H1 (cell line): ENCODE data around the gene CCDC51. TPM values are rescaled to one million over a fixed set of nuclear protein-coding genes. Genes with fewer than 3 reads are reported as not detected.

Source experiments
- CTCF ChIA-PET: fragments of 300-600 bp; sonication (Branson Sonifier 250); formaldehyde crosslinking; loops from one replicate; lab custom pipeline; 2021; ENCODE audit not compliant: partially characterized antibody; lab: Charles Lee
- POLR2A ChIA-PET: fragments of 300-600 bp; sonication (Branson Sonifier 250); formaldehyde crosslinking; loops from one replicate; lab custom pipeline; 2021; ENCODE audit warnings: inconsistent platforms; ENCODE audit not compliant: partially characterized antibody; lab: Charles Lee
- DNase-seq, 2 experiments: peaks; one replicate each; pipeline versions ENCODE4 v3.0.0 to v3.0.0-alpha.2; 2010 to 2022; ENCODE audit warnings: low spot score in 2 of 2, low read depth in 1 of 2, mixed read lengths in 1 of 2
- FAIRE-seq: peaks from 2 replicates; lab custom pipeline; 2011; peaks lifted over from hg19 to GRCh38; lab: Jason Lieb, UNC
- H2AFZ ChIP-seq: 2 replicates; pipeline ENCODE4 v1.8.1; 2012; ENCODE audit warnings: low read length, inconsistent platforms
- H2AK5ac ChIP-seq: 2 replicates; pipeline ENCODE4 v1.6.1; 2013; ENCODE audit warnings: low read depth, low read length
- H2BK120ac ChIP-seq: replicated peaks from 2 replicates; pipeline ENCODE3; 2013; ENCODE audit warnings: low read depth, low read length, inconsistent platforms
- H2BK12ac ChIP-seq: 2 replicates; pipeline ENCODE4 v1.6.1; 2013; ENCODE audit warnings: low read depth, low read length
- H2BK15ac ChIP-seq: 2 replicates; pipeline ENCODE4 v1.6.1; 2013; ENCODE audit warnings: low read length
- H2BK20ac ChIP-seq: 2 replicates; pipeline ENCODE4 v1.6.1; 2013; ENCODE audit warnings: low read length
- H2BK5ac ChIP-seq: 2 replicates; pipeline ENCODE4 v1.6.1; 2013; ENCODE audit warnings: low read depth, low read length
- H3K14ac ChIP-seq: 2 replicates; pipeline ENCODE4 v1.6.1; 2013; ENCODE audit warnings: inconsistent platforms; ENCODE audit not compliant: insufficient read length
- H3K18ac ChIP-seq: 2 replicates; pipeline ENCODE4 v1.6.1; 2013; ENCODE audit warnings: low read length; ENCODE audit errors: extremely low read depth
- H3K23ac ChIP-seq: 2 replicates; pipeline ENCODE4 v1.6.1; 2013; ENCODE audit warnings: inconsistent platforms; ENCODE audit not compliant: insufficient read length
- H3K23me2 ChIP-seq: 2 replicates; pipeline ENCODE4 v1.6.1; 2013; ENCODE audit warnings: low read depth, low read length
- H3K27ac ChIP-seq: 2 replicates; pipeline ENCODE4 v1.6.1; 2011; ENCODE audit warnings: low read depth, low read length, inconsistent platforms
- H3K27me3 ChIP-seq, 4 experiments: replicated peaks in 1 of 4; 1 replicate in 1 of 4; 2 replicates in 3 of 4; pipeline versions ENCODE4 v1.6.1 to v1.8.1; 2011 to 2013; ENCODE audit warnings: low read length in 3 of 4, mild to moderate bottlenecking in 3 of 4, inconsistent platforms in 2 of 4, mixed read lengths in 2 of 4, moderate library complexity in 1 of 4; ENCODE audit not compliant: control insufficient read depth in 3 of 4, insufficient read depth in 3 of 4; ENCODE audit errors: extremely low read depth in 1 of 4
- H3K36me3 ChIP-seq, 4 experiments: 2 replicates each; pipeline versions ENCODE4 v1.6.1 to v1.8.1; 2011 to 2013; ENCODE audit warnings: mild to moderate bottlenecking in 4 of 4, low read length in 3 of 4, moderate library complexity in 2 of 4, control low read depth in 1 of 4, inconsistent platforms in 1 of 4; ENCODE audit not compliant: insufficient read depth in 4 of 4, control insufficient read depth in 2 of 4
- H3K4ac ChIP-seq: replicated peaks from 2 replicates; pipeline ENCODE3; 2013; ENCODE audit warnings: low read length, low read depth, mixed read lengths, inconsistent platforms; ENCODE audit not compliant: insufficient read length
- H3K4me1 ChIP-seq, 4 experiments: replicated peaks in 1 of 4; 1 replicate in 1 of 4; 2 replicates in 3 of 4; pipeline versions ENCODE4 v1.6.1 to v1.8.1; 2011 to 2013; ENCODE audit warnings: low read length in 3 of 4, inconsistent platforms in 2 of 4, mixed read lengths in 1 of 4; ENCODE audit not compliant: insufficient read depth in 4 of 4, control insufficient read depth in 3 of 4
- H3K4me2 ChIP-seq, 2 experiments: 2 replicates each; pipeline versions ENCODE4 v1.6.1 to v1.8.1; 2011 to 2013; ENCODE audit warnings: low read depth in 2 of 2, low read length in 2 of 2, control low read depth in 1 of 2, inconsistent platforms in 1 of 2, mild to moderate bottlenecking in 1 of 2; ENCODE audit not compliant: insufficient read depth in 1 of 2
- H3K4me3 ChIP-seq, 4 experiments: fragments of 200-600, 300-600 bp in 1 of 4; sonication (generic), shearing (Covaris generic), sonication (Bioruptor Twin) in 1 of 4; 2 replicates each; pipeline versions ENCODE4 v1.5.1 to v1.8.1; 2011 to 2016; ENCODE audit warnings: low read length in 4 of 4, low read depth in 3 of 4, control low read depth in 2 of 4, inconsistent platforms in 2 of 4, mild to moderate bottlenecking in 2 of 4, mixed read lengths in 1 of 4, moderate library complexity in 1 of 4; ENCODE audit not compliant: insufficient read depth in 2 of 4; ENCODE audit errors: extremely low read depth in 1 of 4
- H3K56ac ChIP-seq: replicated peaks from 2 replicates; pipeline ENCODE3; 2013; ENCODE audit warnings: low read depth, mild to moderate bottlenecking, mixed read lengths, low read length, inconsistent platforms; ENCODE audit not compliant: insufficient read length
- H3K79me1 ChIP-seq: 2 replicates; pipeline ENCODE4 v1.6.1; 2013; ENCODE audit warnings: low read depth, low read length, control low read depth
- H3K79me2 ChIP-seq, 2 experiments: 2 replicates each; pipeline versions ENCODE4 v1.6.1 to v1.8.1; 2012 to 2013; ENCODE audit warnings: low read length in 2 of 2, mild to moderate bottlenecking in 2 of 2, inconsistent platforms in 1 of 2; ENCODE audit not compliant: insufficient read depth in 2 of 2, control insufficient read depth in 1 of 2
- H3K9ac ChIP-seq, 4 experiments: replicated peaks in 1 of 4; 1 replicate in 1 of 4; 2 replicates in 3 of 4; pipeline versions ENCODE4 v1.6.1 to v1.8.1; 2011 to 2013; ENCODE audit warnings: low read depth in 3 of 4, low read length in 3 of 4, control low read depth in 2 of 4, mild to moderate bottlenecking in 2 of 4, moderate library complexity in 2 of 4, inconsistent platforms in 1 of 4; ENCODE audit errors: extremely low read depth in 1 of 4
- H3K9me3 ChIP-seq, 2 experiments: 2 replicates each; pipeline versions ENCODE4 v1.6.1 to v1.8.1; 2012 to 2013; ENCODE audit warnings: mild to moderate bottlenecking in 2 of 2, moderate library complexity in 2 of 2, control low read depth in 1 of 2, inconsistent platforms in 1 of 2, low read depth in 1 of 2, low read length in 1 of 2, mixed read lengths in 1 of 2; ENCODE audit not compliant: insufficient read depth in 2 of 2
- H4K20me1 ChIP-seq, 2 experiments: replicated peaks in 1 of 2; 2 replicates each; pipeline versions ENCODE3 to v1.8.1; 2011 to 2013; ENCODE audit warnings: inconsistent platforms in 2 of 2, low read length in 2 of 2, mild to moderate bottlenecking in 1 of 2; ENCODE audit not compliant: insufficient read depth in 2 of 2, control insufficient read depth in 1 of 2
- H4K5ac ChIP-seq: 2 replicates; pipeline ENCODE4 v1.6.1; 2013; ENCODE audit warnings: low read length, low read depth, mixed read lengths, inconsistent platforms; ENCODE audit not compliant: insufficient read length
- H4K8ac ChIP-seq: 2 replicates; pipeline ENCODE4 v1.8.0; 2013; ENCODE audit warnings: mild to moderate bottlenecking, moderate library complexity, low read length, inconsistent platforms; ENCODE audit not compliant: insufficient read depth; ENCODE audit errors: extremely low read depth
- H4K91ac ChIP-seq: replicated peaks from 2 replicates; pipeline ENCODE3; 2013; ENCODE audit warnings: low read length, mixed read lengths, inconsistent platforms; ENCODE audit not compliant: insufficient read length
- BRCA1 ChIP-seq: IDR thresholded peaks from 2 replicates; pipeline ENCODE4 v1.6.1; 2012; ENCODE audit warnings: low read depth, low read length, improper control_type of control experiment
- CREB1 ChIP-seq: IDR thresholded peaks from 2 replicates; pipeline ENCODE4 v1.6.1; 2012; ENCODE audit warnings: inconsistent platforms
- EZH2 ChIP-seq: fragments of 200-600 bp; sonication (generic); IDR thresholded peaks from 2 replicates; pipeline ENCODE4 v1.7.1; 2012; ENCODE audit warnings: low read depth, mild to moderate bottlenecking, moderate library complexity, low read length, inconsistent platforms; ENCODE audit not compliant: severe bottlenecking
- GABPA ChIP-seq: IDR thresholded peaks from 2 replicates; pipeline ENCODE4 v1.6.1; 2011; ENCODE audit warnings: mild to moderate bottlenecking, low read length, moderate library complexity, borderline replicate concordance; ENCODE audit not compliant: insufficient read depth
- HDAC2 ChIP-seq, 2 experiments: fragments of 300-600 bp in 1 of 2; sonication (generic) in 1 of 2; IDR thresholded peaks; 2 replicates each; pipeline ENCODE4 v1.6.1; 2011 to 2012; ENCODE audit warnings: low read depth in 2 of 2, low read length in 2 of 2, mild to moderate bottlenecking in 2 of 2, moderate library complexity in 2 of 2, borderline replicate concordance in 1 of 2, inconsistent platforms in 1 of 2
- NANOG ChIP-seq: IDR thresholded peaks from 2 replicates; pipeline ENCODE4 v1.6.1; 2011; ENCODE audit warnings: low read length, low read depth, mild to moderate bottlenecking, inconsistent platforms; ENCODE audit not compliant: insufficient read depth, poor library complexity, severe bottlenecking
- POU5F1 ChIP-seq: IDR thresholded peaks from 2 replicates; pipeline ENCODE4 v1.6.1; 2011; ENCODE audit warnings: low read depth, mild to moderate bottlenecking, low read length, moderate library complexity
- TBP ChIP-seq: IDR thresholded peaks from 2 replicates; pipeline ENCODE4 v1.6.1; 2011; ENCODE audit warnings: low read depth, low read length, improper control_type of control experiment
- WGBS, 2 experiments: shearing (Covaris generic) in 1 of 2; methylation state at CpG; one replicate each; pipeline versions ENCODE4 v1.1.6 to v1.1.7; 2013 to 2015; ENCODE audit warnings: low lambda C conversion rate in 2 of 2, mixed read lengths in 2 of 2, inconsistent platforms in 1 of 2, low coverage in 1 of 2, missing lambda C conversion rate in 1 of 2; ENCODE audit not compliant: insufficient replicate concordance in 2 of 2, insufficient coverage in 1 of 2, insufficient read length in 1 of 2; ENCODE audit errors: extremely low coverage in 1 of 2, missing lambda C conversion rate in 1 of 2; 5-methylcytosine and 5-hydroxymethylcytosine counted together
- polyA plus RNA-seq, 7 experiments: library from polyadenylated mRNA; depleted of rRNA in 3 of 7; stranded (reverse) in 5 of 7; unstranded in 2 of 7; fragments of >200 nt in 5 of 7; fragments of 200-250 nt in 2 of 7; gene quantifications; 1 replicate in 5 of 7; 2 replicates in 1 of 7; 4 replicates in 1 of 7; pipeline versions ENCODE4 v1.2.1 to v1.2.3, GENCODE V29; 2011 to 2013; ENCODE audit warnings: missing spikeins in 2 of 7, mixed read lengths in 2 of 7
- total RNA-seq: library from RNA; stranded (reverse); fragmentation: NEBNext Ultra II Directional; extraction: Animal tissue kit (Norgen Biotek cat#: 25700); gene quantifications from 2 replicates; pipeline ENCODE4 v1.2.1, GENCODE V29; 2021
- TF ChIP-seq, protein P1 (sequence below): IDR thresholded peaks from 2 replicates; pipeline ENCODE4 v1.6.1; 2011; ENCODE audit warnings: low read depth, mild to moderate bottlenecking, low read length; ENCODE audit not compliant: insufficient read depth

The CCDC51 gene
- total and polyA plus RNA-seq, 2 of the 8 experiments (the other 6 are each of a cell fraction or from before 2014, with no cell fraction given) = 21.3 to 21.4 TPM

- Histone ChIP-seq H2BK12ac (0 out of 2 replicates have a peak overlapping the region, but pooled peaks have one; percentile 9), H2BK15ac (peak overlapping the region; percentile 40; the same call in 1 of the 2 replicates), H3K23ac (no peak overlapping the region), H3K4me1 (peaks cover 0 to 17% (median 12%) of the 10 kb centered on the region in 4 experiments; a peak in 6 of 7 replicates), H3K36me3 (no peaks in the 10 kb centered on the region), H2AFZ (no peak overlapping the region), H3K4me2 (no peak overlapping the region), H2BK20ac (no peak overlapping the region), H3K27ac (no peak overlapping the region), H2BK120ac (peak overlapping the region; percentile 64), H3K9ac (no peak overlapping the region), H4K5ac (no peak overlapping the region), H3K79me1 (no peaks in the 10 kb centered on the region), H2BK5ac (0 out of 2 replicates have a peak overlapping the region, but pooled peaks have one; percentile 3), H3K14ac (no peak overlapping the region), H3K4ac (no peak overlapping the region), H4K8ac (no peak overlapping the region; the same call in 1 of the 2 replicates), H4K20me1 (no peaks in the 10 kb centered on the region), H2AK5ac (no peak overlapping the region), H3K9me3 (no peaks in the 10 kb centered on the region), H3K4me3 (no peak overlapping the region), H3K18ac (no peak overlapping the region), H4K91ac (peak overlapping the region; percentile 31), H3K23me2 (no peaks in the 10 kb centered on the region; the same call in 1 of the 2 replicates), H3K79me2 (no peaks in the 10 kb centered on the region), H3K56ac (no peak overlapping the region), H3K27me3 (no peaks in the 10 kb centered on the region)
- DNase-seq = no peak
- ChIA-PET POLR2A (interaction anchor here (7.6 kb wide), 1 partner anchor 15 kb away, joined by 83 read pairs; a partner anchor contains a TSS), CTCF (interaction anchor here (1.3 to 21.5 kb wide), 4 partner anchors 29 to 70 kb away, joined by 3 to 251 read pairs (median 25); partner anchors contain the start of gene SHISA5)
- 89% methylated on average over 19 of the region's 19 CpGs; no CpG with 5 or more reads in 1 of the 2 experiments for WGBS, 2 experiments
- no peak for FAIRE-seq
- TF ChIP-seq NANOG (no peak), POU5F1 (no peak), HDAC2 (IDR thresholded peaks at IDR 0.05; ENCODE audit: borderline replicate concordance in 1 of 2, low read depth in 2 of 2, low read length in 2 of 2) (no peak), TBP (no peak), EZH2 (no peak), GABPA (no peak), BRCA1 (no peak), CREB1 (no peak)
- TF ChIP-seq, protein P1, sequence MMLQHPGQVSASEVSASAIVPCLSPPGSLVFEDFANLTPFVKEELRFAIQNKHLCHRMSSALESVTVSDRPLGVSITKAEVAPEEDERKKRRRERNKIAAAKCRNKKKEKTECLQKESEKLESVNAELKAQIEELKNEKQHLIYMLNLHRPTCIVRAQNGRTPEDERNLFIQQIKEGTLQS = no peak
Measured at GRCh38 chr3:48478626-48479555, 39.0 kb upstream of the CCDC51 start.
